ENCODE data around the gene ZNF660.

ZNF660 gene

GRCh38 chr3:44632193-44632592 is 47.4 kb downstream of the ZNF660 start:
- DNase-seq (ENCODE audit: low read depth in 2 of 2) = no peak

GRCh38 chr3:44642337-44642736 is 57.6 kb downstream of the ZNF660 start:
- DNase-seq (ENCODE audit: low read depth in 2 of 2) = no peak

- no peak for DNase-seq (ENCODE audit: low read depth in 2 of 2)
Measured at GRCh38 chr3:44643024-44643423, 58.3 kb downstream of the ZNF660 start.

GRCh38 chr3:44647771-44648170 is 63.0 kb downstream of the ZNF660 start:
- DNase-seq (ENCODE audit: low read depth in 2 of 2) = no peak

GRCh38 chr3:44648564-44649229 is 63.9 kb downstream of the ZNF660 start, which contains the start of gene ZNF35:
TSS of gene ZNF35 (plus strand) at chr3:44648732. CDS start at chr3:44651068, 2,336 bp downstream.
- DNase-seq (ENCODE audit: low read depth in 2 of 2) = peak in 1 of 2 donors; percentile 13

All from stimulated activated CD8-positive, alpha-beta memory T cell treated with anti-CD3 and anti-CD28 coated beads, Interleukin-7, amount 100 ng/mL, for 4 hours (primary cell).